IPS-NIHi11 (cell line): ENCODE data around the gene PCCA.
"Not testable (repeated sequence)": the region's sequence is repeated elsewhere in the genome, so short reads cannot be mapped to it uniquely, and the experiment has no call there.

Experiments used
- DNase-seq: peaks from one replicate; pipeline ENCODE4 v3.0.0; 2012; ENCODE audit warnings: mixed read lengths, low spot score

The PCCA gene

DNA sequence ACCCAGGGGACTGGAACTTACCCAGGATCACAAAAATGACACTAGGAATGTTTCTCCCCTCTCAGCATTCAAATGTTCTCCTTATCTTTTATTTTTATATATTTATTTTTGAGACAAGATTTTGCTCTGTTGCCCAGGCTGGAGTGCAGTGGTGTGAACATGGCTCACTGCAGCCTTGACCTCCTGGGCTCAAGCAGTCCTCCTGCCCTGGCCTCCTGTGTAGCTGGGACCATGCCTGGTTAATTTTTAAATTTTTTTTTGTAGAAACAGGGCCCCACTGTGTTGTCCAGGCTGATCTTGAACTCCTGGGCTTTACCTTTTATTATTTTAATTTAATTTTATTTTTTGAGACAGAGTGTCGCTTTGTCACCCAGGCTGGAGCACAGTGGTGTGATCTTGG, 108.2 kb downstream of the PCCA start:
- DNase-seq, result no peak

GRCh38 chr13:100197591-100198365, 108.9 kb downstream of the PCCA start:
- no peak for DNase-seq

- no peak for DNase-seq
These were observed 114.9 kb downstream of the PCCA start for GRCh38 chr13:100203696-100204367.

GRCh38 chr13:100208002-100208401, 119.1 kb downstream of the PCCA start:
- DNase-seq, result no peak

- DNase-seq, result no peak
These were observed 119.7 kb downstream of the PCCA start for GRCh38 chr13:100208626-100209025.

DNA sequence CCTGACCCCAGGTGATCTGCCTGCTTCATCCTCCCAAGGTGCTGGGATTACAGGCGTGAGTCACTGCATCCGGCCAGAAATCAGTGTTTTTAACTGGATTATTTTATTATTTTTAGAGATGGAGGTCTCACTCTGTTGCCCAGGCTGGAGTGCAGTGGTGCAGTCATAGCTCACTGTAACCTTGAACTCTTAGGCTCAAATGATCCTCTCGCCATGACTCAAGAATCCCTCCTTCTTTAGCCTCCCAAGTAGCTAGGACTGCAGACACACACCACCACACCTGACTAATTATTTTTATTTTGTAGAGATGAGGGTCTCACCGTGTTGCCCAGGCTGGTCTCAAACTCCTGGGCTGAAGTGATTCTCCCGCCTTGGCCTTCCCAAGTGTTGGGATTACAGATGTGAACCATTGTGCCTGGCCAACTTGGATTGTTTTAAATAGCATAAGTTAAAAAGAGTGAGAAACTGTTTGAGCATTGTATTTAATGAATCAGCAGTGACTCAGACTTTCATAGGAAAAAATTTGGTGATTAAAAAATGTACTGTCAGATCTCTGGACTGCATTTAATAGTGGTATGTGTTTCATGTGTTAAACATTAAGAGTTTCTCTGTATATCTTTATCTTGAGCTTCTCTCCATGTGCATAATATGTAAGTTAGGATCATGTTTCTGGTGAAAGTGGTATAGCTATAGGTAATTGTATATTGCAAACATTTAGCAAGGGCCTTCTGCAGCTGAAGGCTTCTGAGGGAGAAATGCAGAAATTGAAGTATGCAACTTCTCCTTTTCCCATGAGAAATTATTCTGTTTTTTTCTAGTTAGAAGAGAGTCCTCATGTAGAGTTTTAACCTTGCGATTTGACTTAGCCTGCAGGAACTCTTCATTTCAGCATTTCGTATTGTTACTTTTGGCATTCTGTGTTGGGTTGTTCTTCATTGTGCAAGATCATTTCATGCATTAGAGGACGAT, 121.2 kb downstream of the PCCA start:
- no peak for DNase-seq

DNA sequence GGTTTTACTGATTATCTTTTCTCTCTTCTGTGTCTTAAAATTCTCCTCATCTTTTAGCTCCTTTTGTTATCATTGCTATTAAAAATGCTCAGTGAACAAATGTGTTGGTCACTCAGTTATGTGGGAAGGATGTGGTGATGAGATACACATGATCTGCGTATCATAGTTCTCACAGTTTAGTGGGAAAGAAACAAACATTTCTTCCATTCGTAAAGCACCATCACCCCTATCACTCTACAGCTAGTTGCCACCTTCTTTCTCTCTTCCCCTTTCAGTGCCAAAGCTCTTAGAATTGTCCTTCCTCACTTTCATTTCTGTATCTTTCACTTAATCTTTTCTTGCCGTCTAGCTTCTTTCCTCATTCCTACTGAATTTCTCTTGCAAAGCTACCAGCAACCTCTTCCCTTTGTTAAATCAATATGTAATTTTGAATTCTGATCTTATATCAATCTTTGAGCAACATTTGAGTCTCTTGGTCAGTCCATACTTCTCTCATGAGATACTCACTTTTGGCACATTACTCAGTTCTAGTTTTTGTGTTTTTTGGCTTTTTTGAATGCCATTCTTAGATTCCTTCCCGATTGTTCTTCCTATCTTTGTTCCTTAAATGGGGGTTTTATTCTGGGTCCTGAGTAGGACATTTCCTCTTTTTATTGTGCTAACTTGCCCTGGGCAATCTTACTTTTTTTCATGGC, 122.3 kb downstream of the PCCA start:
- no peak for DNase-seq

DNA sequence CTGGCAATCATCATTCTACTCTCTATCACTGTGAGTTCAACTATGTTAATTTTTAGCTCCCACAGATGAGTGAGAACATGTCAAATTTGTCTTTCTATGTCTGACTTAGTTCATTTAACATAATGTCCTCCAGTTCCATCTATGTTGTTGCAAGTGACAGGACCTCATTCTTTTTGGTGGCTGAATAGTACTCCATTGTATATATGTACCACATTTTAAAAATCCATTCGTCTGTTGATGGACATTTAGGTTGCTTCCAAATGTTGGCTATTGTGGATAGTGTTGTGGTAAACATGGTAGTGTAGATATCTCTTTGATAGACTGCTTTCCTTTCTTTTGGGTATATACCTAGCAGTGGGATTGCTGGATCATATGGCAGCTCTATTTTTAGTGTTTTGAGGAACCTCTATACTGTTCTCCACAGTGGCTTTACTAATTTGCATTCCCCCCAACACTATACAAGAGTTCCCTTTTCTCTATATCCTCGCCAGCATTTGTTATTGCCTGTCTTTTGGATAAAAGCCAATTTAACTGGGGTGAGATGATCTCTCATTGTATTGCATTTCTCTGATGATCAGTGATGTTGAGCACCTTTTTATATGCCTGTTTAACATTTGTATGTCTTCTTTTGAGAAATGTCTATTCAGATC, 124.1 kb downstream of the PCCA start:
- no peak for DNase-seq

DNA sequence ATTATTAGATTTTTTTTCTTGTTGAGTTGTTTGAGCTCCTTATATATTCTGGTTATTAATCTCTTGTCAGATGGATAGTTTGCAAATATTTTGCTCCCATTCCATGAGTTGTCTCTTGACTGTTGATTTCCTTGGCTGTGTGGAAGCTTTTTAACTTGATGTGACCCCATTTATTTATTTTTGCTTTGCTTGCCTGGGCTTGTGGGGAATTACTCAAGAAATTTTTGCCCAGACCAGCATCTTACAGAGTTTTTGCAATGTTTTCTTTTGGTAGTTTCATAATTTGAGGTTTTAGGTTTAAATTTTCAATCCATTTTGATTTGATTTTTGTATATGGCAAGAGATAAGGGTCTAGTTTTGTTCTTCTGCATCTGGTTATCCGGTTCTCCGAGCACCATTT, 124.7 kb downstream of the PCCA start:
- no peak for DNase-seq

GRCh38 chr13:100214886-100215285, 126.0 kb downstream of the PCCA start:
- no peak for DNase-seq

DNA sequence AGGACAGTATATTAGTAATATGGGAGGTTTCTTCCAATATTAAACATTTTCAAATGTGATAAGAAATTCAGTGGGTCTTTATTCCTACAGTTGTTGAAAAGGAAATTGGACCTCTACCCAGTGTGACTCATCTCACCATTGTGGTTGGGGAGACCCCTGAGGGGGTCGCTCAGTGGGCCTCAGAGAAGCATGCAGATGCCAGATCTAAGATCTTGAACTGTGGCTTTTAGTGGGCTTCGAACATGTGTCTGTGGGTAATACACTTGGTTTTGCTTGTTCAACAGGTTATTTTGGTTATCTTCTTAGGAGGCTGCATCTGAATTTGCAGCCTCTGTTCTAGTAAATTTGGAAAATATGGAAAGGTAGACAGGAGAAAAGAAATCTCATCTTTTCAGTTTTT, 132.3 kb downstream of the PCCA start:
- no peak for DNase-seq

DNA sequence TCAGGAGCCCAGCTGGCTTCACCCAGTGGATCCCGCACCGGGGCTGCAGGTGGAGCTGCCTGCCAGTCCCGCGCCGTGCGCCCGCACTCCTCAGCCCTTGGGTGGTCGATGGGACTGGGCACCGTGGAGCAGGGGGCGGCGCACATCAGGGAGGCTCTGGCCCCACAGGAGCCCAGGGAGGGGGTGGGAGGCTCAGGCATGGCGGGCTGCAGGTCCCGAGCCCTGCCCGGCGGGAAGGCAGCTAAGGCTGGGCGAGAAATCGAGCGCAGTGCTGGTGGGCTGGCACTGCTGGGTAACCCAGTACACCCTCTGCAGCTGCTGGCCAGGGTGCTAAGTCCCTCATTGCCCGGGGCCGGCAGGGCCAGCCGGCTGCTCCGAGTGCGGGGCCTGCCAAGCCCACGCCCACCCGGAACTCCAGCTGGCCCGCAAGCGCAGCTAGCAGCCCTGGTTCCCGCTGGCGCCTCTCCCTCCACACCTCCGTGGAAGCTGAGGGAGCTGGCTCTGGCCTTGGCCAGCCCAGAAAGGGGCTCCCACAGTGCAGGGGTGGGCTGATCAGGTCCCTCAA, 135.2 kb downstream of the PCCA start:
- not testable (repeated sequence) for DNase-seq

GRCh38 chr13:100229603-100230002, 140.7 kb downstream of the PCCA start:
- no peak for DNase-seq

DNA sequence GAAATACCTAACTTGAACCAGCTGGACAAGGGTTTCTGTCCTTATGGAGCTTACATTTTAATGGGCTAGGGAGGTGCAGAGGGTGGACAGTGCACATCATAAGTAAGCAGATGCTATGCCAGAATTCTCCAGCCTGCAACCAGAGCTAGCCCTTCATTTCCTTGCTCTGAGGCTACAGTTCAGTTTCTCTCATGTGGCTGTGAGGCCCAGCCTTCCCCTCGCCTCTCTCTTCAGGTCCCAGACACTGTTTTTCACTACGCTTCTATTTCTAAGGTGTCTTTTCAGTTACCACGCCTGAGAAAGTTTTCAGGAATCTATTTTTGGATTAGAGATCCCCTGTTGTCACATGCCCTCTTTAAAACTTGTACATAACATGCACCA, 141.9 kb downstream of the PCCA start:
- DNase-seq, result no peak

DNA sequence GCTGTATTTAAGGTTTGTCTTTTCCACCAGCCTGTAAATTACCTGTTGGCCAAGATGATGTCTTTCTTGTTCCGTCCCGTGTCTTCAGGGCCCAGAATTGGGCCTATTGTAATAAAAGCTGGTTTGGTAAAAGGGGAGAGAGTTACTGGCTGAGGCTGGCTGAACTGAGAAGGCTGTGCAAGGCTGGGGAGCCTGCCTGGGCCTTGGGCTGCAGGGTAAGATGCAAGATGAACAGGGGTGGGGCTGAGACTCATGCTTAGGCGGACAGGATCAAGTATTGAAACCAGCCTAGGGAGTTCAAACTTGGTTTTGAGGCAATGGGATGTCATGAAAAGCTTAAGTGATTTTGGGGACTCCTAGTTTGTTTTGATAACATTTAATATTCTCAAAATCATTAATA, 142.3 kb downstream of the PCCA start:
- DNase-seq, result no peak

- no peak for DNase-seq
These were observed 145.1 kb downstream of the PCCA start for GRCh38 chr13:100234006-100234405.

GRCh38 chr13:100234524-100235136, 145.7 kb downstream of the PCCA start:
- DNase-seq, result no peak

GRCh38 chr13:100235311-100235901, 146.5 kb downstream of the PCCA start:
- peak; percentile 48 for DNase-seq

GRCh38 chr13:100240109-100240779, 151.4 kb downstream of the PCCA start:
- DNase-seq, result no peak

GRCh38 chr13:100244431-100244830, 155.5 kb downstream of the PCCA start:
- no peak for DNase-seq
